VCaP (cell line): Measurements from ENCODE around the gene SERPINA1.

Experiments used
- H3K27ac ChIP-seq: fragments of 450-650 bp; 2 replicates; pipeline ENCODE4 v1.5.1; 2017
- TF ChIP-seq, protein P1 (sequence below): fragments of 450-650 bp; conservative IDR thresholded peaks from 2 replicates; pipeline ENCODE4 v1.5.1; 2017; ENCODE audit warnings: mild to moderate bottlenecking, moderate library complexity

Gene SERPINA1

DNA sequence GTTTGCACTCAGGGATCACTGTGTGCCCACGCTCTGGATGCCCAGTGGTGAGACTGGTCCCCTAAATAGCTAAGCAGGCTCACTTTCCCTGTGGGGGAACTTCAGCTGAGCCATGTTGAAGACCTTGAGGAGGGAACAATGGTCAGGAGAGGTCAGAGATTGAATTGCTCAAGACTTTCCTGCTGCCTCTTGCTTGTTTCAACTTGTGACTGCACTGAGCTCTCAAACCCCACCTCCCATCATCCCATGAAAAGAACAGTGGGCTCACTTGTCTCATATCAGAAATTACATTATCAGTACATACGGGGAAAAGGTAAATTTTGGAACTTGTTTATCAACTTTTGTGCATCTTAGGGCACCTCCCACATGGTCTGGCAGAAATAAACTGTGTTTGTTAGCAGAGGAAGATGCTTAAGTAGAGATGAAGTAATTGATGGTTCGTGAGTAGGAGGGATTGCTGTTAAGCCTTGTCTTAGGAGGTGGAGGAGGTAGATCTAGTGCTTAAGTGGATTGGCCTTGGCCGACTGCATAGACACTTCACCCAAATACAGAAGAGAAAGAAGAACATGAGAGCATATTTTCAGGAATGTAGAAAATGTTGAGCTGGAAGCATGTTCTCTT, 15.0 kb upstream of the SERPINA1 start:
- TF ChIP-seq, protein P1, sequence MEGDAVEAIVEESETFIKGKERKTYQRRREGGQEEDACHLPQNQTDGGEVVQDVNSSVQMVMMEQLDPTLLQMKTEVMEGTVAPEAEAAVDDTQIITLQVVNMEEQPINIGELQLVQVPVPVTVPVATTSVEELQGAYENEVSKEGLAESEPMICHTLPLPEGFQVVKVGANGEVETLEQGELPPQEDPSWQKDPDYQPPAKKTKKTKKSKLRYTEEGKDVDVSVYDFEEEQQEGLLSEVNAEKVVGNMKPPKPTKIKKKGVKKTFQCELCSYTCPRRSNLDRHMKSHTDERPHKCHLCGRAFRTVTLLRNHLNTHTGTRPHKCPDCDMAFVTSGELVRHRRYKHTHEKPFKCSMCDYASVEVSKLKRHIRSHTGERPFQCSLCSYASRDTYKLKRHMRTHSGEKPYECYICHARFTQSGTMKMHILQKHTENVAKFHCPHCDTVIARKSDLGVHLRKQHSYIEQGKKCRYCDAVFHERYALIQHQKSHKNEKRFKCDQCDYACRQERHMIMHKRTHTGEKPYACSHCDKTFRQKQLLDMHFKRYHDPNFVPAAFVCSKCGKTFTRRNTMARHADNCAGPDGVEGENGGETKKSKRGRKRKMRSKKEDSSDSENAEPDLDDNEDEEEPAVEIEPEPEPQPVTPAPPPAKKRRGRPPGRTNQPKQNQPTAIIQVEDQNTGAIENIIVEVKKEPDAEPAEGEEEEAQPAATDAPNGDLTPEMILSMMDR: no peak

DNA sequence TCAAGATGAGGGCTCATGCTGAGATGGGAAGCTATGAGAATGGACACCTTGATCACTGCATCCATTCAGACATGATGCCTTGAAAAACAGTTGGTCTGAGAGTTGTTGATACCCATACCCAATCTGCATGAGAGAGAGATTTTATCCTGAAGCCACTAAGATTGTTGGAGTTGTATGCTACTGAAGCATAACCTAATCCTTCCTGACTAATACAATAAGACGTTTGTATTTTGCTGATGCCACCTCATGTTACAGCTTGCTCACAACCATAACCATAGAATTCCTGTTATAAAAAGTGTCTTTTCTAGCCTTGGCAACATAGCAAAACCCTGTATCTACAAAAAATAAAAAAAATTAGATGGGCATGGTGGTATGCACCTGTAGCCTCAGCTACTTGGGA, 12.7 kb upstream of the SERPINA1 start:
- TF ChIP-seq, protein P1: no peak
- no peak overlapping the region for H3K27ac ChIP-seq

More for the DNA sequence above, 15.0 kb upstream of the SERPINA1 start:
- no peak overlapping the region for H3K27ac ChIP-seq

DNA sequence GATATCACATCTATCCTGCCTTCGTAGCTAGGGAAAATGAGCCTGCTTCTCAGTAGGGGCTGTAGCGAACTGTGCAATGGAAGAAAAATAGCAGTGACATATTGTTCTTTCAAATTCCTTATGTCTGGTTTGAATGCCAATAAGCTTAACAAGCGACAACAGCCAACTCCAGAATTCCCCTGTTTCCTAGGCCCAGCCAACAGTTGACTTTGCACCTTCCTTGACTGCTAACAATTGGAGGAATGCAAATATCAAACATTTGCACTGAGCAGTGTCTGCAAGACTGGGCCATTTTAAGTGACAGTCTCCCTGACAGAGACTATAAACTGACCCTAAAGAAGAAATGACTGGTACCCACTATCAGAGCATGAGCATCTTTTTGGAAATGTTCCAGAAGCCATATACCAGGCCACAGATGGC, 12.0 kb upstream of the SERPINA1 start:
- TF ChIP-seq, protein P1: no peak
- H3K27ac ChIP-seq: no peak overlapping the region

DNA sequence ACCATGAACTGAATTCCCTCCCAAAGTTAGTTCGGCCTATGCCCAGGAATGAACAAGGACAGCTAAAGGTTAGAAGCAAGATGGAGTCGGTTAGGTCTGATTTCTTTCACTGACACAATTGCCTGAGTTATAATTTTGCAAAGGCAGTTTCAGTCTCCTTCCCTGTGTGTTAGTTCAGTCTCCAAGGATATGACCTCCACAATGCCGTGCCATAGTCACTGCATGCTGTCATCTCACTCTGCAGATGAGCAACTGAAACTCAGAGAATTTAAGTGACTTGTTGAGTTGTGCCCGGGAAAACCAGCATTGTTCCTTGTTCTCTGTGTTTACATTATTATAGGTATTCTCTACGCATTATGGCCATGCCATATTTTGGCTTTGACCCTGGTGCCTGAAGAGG, 10.1 kb upstream of the SERPINA1 start:
- no peak overlapping the region for H3K27ac ChIP-seq
- TF ChIP-seq, protein P1: no peak

DNA sequence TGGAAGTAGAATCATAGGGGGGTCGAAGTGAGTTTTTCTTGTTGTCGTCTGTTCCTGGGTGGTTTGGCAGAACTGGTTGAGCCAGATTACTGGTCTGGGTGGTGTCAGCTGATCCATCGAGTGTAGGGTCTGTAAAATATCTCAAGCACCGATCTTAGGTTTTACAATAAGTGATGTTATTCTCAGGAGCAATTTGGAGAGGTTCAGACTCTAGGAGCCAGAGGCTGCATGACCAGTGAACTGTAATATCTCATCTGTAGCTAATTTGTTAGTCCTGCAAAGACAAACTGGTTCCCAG, 9.7 kb upstream of the SERPINA1 start:
- no peak overlapping the region for H3K27ac ChIP-seq
- TF ChIP-seq, protein P1: no peak

DNA sequence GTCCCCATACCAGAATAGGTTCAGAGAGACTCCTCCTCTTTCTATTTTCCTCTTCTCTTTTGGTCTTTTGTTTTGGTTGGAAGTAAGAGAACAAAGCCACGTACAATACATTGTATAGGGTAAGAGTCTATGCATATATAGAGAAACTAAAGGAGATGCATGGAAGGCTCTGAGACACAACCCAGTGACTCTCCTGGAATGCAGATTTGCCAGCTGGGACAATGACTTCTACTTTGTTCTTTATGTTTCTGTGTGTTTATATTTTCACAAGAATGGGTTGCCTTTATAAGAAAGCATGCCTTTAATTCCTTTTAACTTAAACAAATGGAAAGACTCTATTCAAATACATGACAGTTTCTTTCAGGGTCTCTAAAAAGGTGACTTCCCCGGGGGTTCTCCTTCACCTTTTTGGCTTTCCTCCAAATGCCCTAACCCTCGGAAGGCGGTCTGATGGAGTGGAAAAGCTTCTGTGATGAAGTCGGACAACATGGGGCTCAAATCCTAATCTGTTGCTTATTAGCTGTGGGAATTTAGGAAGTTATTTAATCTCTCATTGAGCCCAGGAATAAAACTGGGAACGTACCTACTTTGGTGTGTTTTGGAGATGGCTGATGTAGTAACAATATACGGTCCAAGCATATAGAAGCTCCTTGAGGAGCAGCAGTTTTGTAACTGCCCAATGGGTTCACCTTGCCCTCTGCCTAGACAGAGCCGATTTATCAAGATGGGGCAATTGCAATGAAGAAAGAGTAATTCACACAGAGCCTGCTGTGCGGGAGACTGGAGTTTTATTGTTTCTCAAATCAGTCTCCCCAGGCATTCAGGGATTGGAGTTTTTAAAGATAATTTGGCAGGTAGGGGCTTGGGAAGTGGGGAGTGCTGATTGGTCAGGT, 9.1 kb upstream of the SERPINA1 start:
- TF ChIP-seq, protein P1: no peak
- H3K27ac ChIP-seq: no peak overlapping the region

DNA sequence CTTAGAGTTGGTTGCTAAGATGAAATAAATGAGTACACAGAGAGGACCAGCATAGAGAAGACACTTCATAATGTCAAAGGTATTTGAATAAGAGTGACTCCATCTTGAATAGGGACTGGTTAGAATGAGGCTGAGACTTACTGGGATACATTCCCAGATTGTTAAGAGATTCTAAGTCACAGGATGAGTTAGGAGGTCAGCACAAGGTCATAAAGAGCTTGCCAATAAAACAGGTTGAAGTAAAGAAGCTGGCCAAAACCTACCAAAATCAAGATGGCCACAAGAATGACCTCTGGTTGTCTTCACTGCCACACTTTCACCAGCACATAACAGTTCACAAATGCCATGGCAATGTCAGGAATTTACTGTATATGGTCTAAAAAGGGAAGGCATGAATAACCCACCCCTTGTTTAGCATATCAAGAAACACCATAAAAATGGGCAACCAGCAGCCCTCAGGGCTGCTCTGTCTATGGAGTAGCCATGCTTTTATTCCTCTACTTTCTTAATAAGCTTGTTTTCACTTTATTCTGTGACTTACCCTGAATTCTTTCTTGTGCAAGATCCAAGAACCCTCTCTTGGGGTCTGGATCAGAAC, 8.3 kb upstream of the SERPINA1 start:
- TF ChIP-seq, protein P1: no peak
- H3K27ac ChIP-seq: peak overlapping the region; percentile 83
